Liver (tissue), 9 donors: Measurements from ENCODE around the gene KRTAP5-10. TPM values are rescaled to one million over a fixed set of nuclear protein-coding genes. Genes with fewer than 3 reads are reported as not detected.
"Not testable (repeated sequence)": the region's sequence is repeated elsewhere in the genome, so short reads cannot be mapped to it uniquely, and the experiment has no call there.

Experiments
- DNase-seq: peaks from one replicate; pipeline ENCODE4 v3.0.0-alpha.2; 2017; ENCODE audit warnings: low spot score
- H3K27ac ChIP-seq, 2 donors: one replicate each; pipeline ENCODE4 v1.7.0; 2013; ENCODE audit warnings: inconsistent platforms in 2 of 2, low read length in 2 of 2, control low read depth in 1 of 2, low read depth in 1 of 2, mild to moderate bottlenecking in 1 of 2
- H3K27me3 ChIP-seq, 4 donors: one replicate each; pipeline versions ENCODE4 v1.6.1 to v1.7.0; 2013; ENCODE audit warnings: low read length in 3 of 4, inconsistent platforms in 1 of 4, mild to moderate bottlenecking in 1 of 4, moderate library complexity in 1 of 4; ENCODE audit not compliant: control insufficient read depth in 4 of 4, insufficient read depth in 4 of 4
- H3K36me3 ChIP-seq, 4 donors: one replicate each; pipeline versions ENCODE4 v1.6.1 to v1.7.0; 2013; ENCODE audit warnings: low read length in 3 of 4, mild to moderate bottlenecking in 3 of 4, low read depth in 1 of 4, moderate library complexity in 1 of 4; ENCODE audit not compliant: control insufficient read depth in 4 of 4, insufficient read depth in 3 of 4
- H3K4me1 ChIP-seq, 4 donors: one replicate each; pipeline versions ENCODE4 v1.6.1 to v1.7.0; 2013; ENCODE audit warnings: low read length in 3 of 4, mild to moderate bottlenecking in 3 of 4, moderate library complexity in 1 of 4; ENCODE audit not compliant: control insufficient read depth in 4 of 4, insufficient read depth in 4 of 4
- H3K4me3 ChIP-seq, 3 donors: one replicate each; pipeline versions ENCODE4 v1.6.1 to v1.7.0; 2013; ENCODE audit warnings: low read length in 3 of 3, control low read depth in 1 of 3, low read depth in 1 of 3, mild to moderate bottlenecking in 1 of 3
- H3K9ac ChIP-seq, 2 donors: one replicate each; pipeline ENCODE4 v1.7.0; 2013; ENCODE audit warnings: low read length in 2 of 2, mild to moderate bottlenecking in 2 of 2, moderate library complexity in 2 of 2, control low read depth in 1 of 2, low read depth in 1 of 2
- H3K9me3 ChIP-seq, 4 donors: one replicate each; pipeline versions ENCODE4 v1.6.1 to v1.7.0; 2013; ENCODE audit warnings: low read length in 3 of 4; ENCODE audit not compliant: control insufficient read depth in 4 of 4
- EGR1 ChIP-seq, 2 donors: IDR thresholded peaks; 2 replicates each; pipeline ENCODE4 v1.6.1; 2016 to 2018; ENCODE audit warnings: antibody characterized with exemption in 2 of 2, low read depth in 2 of 2
- FOXA1 ChIP-seq: IDR thresholded peaks from 2 replicates; pipeline ENCODE4 v1.6.1; 2016; ENCODE audit warnings: antibody characterized with exemption
- FOXA2 ChIP-seq: IDR thresholded peaks from 2 replicates; pipeline ENCODE4 v1.6.1; 2016; ENCODE audit warnings: antibody characterized with exemption
- GABPA ChIP-seq, 2 donors: IDR thresholded peaks in 1 of 2; conservative IDR thresholded peaks in 1 of 2; 2 replicates each; pipeline ENCODE4 v1.6.1; 2016; ENCODE audit warnings: antibody characterized with exemption in 2 of 2, mild to moderate bottlenecking in 1 of 2, moderate library complexity in 1 of 2
- HNF4A ChIP-seq, 2 donors: conservative IDR thresholded peaks; 2 replicates each; pipeline ENCODE4 v1.6.1; 2016; ENCODE audit warnings: antibody characterized with exemption in 2 of 2, mild to moderate bottlenecking in 2 of 2
- JUND ChIP-seq, 2 donors: IDR thresholded peaks; 2 replicates each; pipeline ENCODE4 v1.6.1; 2016; ENCODE audit warnings: antibody characterized with exemption in 2 of 2
- NR2F2 ChIP-seq: IDR thresholded peaks from 2 replicates; pipeline ENCODE4 v1.6.1; 2016; ENCODE audit warnings: antibody characterized with exemption
- RAD21 ChIP-seq, 2 donors: IDR thresholded peaks; 2 replicates each; pipeline ENCODE4 v1.6.1; 2016; ENCODE audit warnings: antibody characterized with exemption in 2 of 2, mild to moderate bottlenecking in 2 of 2
- RXRA ChIP-seq, 2 donors: IDR thresholded peaks; 2 replicates each; pipeline ENCODE4 v1.6.1; 2017 to 2018; ENCODE audit warnings: antibody characterized with exemption in 2 of 2, mild to moderate bottlenecking in 1 of 2
- SP1 ChIP-seq: IDR thresholded peaks from 2 replicates; pipeline ENCODE4 v1.6.1; 2018; ENCODE audit warnings: antibody characterized with exemption, mild to moderate bottlenecking
- TAF1 ChIP-seq: conservative IDR thresholded peaks from 2 replicates; pipeline ENCODE4 v1.6.1; 2016; ENCODE audit warnings: antibody characterized with exemption, mild to moderate bottlenecking
- YY1 ChIP-seq: IDR thresholded peaks from 2 replicates; pipeline ENCODE4 v1.6.1; 2016; ENCODE audit warnings: antibody characterized with exemption, mild to moderate bottlenecking
- WGBS: extraction: QIAGEN DNeasy Blood & Tissue Kit; methylation state at CpG from one replicate; pipeline ENCODE4 v1.1.7; 2013; 5-methylcytosine and 5-hydroxymethylcytosine counted together
- polyA plus RNA-seq, 2 donors: library from polyadenylated mRNA; stranded (reverse) in 1 of 2; unstranded in 1 of 2; fragments of 200-250 nt in 1 of 2; fragments of >200 nt in 1 of 2; fragmentation: Nextera tagmentation in 1 of 2; extraction: Ambion mirVana in 1 of 2; gene quantifications; one replicate each; pipeline versions ENCODE4 v1.2.1 to v1.2.3, GENCODE V29; 2013 to 2015
- total RNA-seq, 2 donors: library from RNA; depleted of rRNA; stranded (reverse); fragments of >200 nt; gene quantifications; one replicate each; pipeline ENCODE4 v1.2.3, GENCODE V29; 2014
- TF ChIP-seq, protein P1 (sequence below): IDR thresholded peaks from 2 replicates; pipeline ENCODE4 v1.6.1; 2016; ENCODE audit warnings: antibody characterized with exemption
- TF ChIP-seq, protein P2 (sequence below): IDR thresholded peaks from 2 replicates; pipeline ENCODE4 v1.6.1; 2016; ENCODE audit warnings: antibody characterized with exemption
- TF ChIP-seq, protein P3 (sequence below): IDR thresholded peaks from 2 replicates; pipeline ENCODE4 v1.6.1; 2016; ENCODE audit warnings: antibody characterized with exemption
- donor health status: healthy.
- donor health status: healthy.
- donor health status: healthy.
- donor health status: healthy.
- donor health status: healthy.

The KRTAP5-10 gene
- total and polyA plus RNA-seq, 4 donors, result 0.14 TPM; not detected in 3

DNA sequence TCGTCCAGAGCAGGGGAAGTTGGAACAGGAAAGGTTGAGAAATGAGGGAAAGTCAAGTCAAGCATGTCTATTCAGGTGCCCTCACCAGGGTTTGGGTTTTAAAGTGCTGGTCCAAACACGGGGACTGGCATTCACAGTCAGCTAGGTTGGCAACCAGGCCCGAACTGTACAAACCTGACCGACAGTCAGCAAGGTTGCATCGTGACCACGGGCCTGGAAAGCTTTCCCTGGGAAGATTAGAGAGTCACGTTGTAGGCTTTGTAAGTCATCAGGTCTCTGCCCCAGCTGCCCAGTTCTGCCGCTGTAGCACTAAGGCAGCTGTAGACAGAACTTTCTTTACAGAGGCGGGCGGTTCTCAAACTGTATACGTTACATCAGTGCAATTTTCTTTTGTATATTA is 7.4 kb downstream of the KRTAP5-10 start:
- Histone ChIP-seq H3K9me3 (no peaks in the 10 kb centered on the region), H3K4me3 (no peak overlapping the region), H3K27me3 (no peaks in the 10 kb centered on the region), H3K4me1 (no peaks in the 10 kb centered on the region), H3K27ac (no peak overlapping the region), H3K9ac (no peak overlapping the region), H3K36me3 (no peaks in the 10 kb centered on the region)
- TF ChIP-seq GABPA (IDR thresholded peaks at IDR 0.05 in 1 of 2, conservative IDR thresholded peaks at IDR 0.05 in 1 of 2), result no peak
- no peak for TF ChIP-seq SP1
- TF ChIP-seq NR2F2, result no peak
- TF ChIP-seq EGR1 (IDR thresholded peaks at IDR 0.05; ENCODE audit: low read depth in 2 of 2), result no peak
- no peak for TF ChIP-seq FOXA2
- TF ChIP-seq, protein P1, sequence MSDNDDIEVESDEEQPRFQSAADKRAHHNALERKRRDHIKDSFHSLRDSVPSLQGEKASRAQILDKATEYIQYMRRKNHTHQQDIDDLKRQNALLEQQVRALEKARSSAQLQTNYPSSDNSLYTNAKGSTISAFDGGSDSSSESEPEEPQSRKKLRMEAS, result no peak
- TF ChIP-seq TAF1, result no peak
- no peak for DNase-seq
- 90% methylated on average over 11 of the region's 11 CpGs for WGBS

DNA sequence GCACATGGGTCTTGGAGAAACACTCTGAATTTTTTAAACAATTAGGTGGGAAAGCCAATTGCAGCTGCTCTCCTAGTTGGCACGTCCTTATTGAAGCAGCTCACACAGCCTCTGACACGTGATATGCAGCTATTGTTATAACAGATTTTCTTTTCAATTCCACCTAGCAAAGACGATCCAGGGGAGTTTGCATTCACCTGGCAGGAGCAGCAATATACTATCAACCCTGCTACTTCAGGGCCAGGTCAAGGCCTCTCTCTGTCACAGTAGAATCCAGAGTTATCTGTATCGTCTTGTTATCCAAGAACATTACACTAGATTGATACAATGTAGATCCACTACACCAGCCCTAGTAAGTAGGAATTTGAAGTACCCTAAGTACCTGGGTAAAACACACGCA is 9.1 kb downstream of the KRTAP5-10 start:
- H3K9ac ChIP-seq, result no peak overlapping the region
- no peaks in the 10 kb centered on the region for H3K9me3 ChIP-seq
- no peaks in the 10 kb centered on the region for H3K4me1 ChIP-seq
- H3K36me3 ChIP-seq, result no peaks in the 10 kb centered on the region
- no peak for DNase-seq
- TF ChIP-seq NR2F2, result no peak
- TF ChIP-seq FOXA1, result no peak
- TF ChIP-seq JUND (IDR thresholded peaks at IDR 0.05), result no peak
- TF ChIP-seq, protein P2, sequence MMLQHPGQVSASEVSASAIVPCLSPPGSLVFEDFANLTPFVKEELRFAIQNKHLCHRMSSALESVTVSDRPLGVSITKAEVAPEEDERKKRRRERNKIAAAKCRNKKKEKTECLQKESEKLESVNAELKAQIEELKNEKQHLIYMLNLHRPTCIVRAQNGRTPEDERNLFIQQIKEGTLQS, result no peak
- TF ChIP-seq, protein P1, result no peak
- no peak for TF ChIP-seq RXRA (IDR thresholded peaks at IDR 0.05)
- no peak for TF ChIP-seq YY1
- TF ChIP-seq GABPA (IDR thresholded peaks at IDR 0.05 in 1 of 2, conservative IDR thresholded peaks at IDR 0.05 in 1 of 2), result no peak
- TF ChIP-seq FOXA2, result no peak
- TF ChIP-seq, protein P3, sequence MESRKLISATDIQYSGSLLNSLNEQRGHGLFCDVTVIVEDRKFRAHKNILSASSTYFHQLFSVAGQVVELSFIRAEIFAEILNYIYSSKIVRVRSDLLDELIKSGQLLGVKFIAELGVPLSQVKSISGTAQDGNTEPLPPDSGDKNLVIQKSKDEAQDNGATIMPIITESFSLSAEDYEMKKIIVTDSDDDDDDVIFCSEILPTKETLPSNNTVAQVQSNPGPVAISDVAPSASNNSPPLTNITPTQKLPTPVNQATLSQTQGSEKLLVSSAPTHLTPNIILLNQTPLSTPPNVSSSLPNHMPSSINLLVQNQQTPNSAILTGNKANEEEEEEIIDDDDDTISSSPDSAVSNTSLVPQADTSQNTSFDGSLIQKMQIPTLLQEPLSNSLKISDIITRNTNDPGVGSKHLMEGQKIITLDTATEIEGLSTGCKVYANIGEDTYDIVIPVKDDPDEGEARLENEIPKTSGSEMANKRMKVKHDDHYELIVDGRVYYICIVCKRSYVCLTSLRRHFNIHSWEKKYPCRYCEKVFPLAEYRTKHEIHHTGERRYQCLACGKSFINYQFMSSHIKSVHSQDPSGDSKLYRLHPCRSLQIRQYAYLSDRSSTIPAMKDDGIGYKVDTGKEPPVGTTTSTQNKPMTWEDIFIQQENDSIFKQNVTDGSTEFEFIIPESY, result no peak
- no peak for TF ChIP-seq TAF1
- WGBS, result 89% methylated on average over 5 of the region's 5 CpGs
- no peaks in the 10 kb centered on the region for H3K27me3 ChIP-seq
- no peak overlapping the region for H3K27ac ChIP-seq
- no peak overlapping the region for H3K4me3 ChIP-seq

DNA sequence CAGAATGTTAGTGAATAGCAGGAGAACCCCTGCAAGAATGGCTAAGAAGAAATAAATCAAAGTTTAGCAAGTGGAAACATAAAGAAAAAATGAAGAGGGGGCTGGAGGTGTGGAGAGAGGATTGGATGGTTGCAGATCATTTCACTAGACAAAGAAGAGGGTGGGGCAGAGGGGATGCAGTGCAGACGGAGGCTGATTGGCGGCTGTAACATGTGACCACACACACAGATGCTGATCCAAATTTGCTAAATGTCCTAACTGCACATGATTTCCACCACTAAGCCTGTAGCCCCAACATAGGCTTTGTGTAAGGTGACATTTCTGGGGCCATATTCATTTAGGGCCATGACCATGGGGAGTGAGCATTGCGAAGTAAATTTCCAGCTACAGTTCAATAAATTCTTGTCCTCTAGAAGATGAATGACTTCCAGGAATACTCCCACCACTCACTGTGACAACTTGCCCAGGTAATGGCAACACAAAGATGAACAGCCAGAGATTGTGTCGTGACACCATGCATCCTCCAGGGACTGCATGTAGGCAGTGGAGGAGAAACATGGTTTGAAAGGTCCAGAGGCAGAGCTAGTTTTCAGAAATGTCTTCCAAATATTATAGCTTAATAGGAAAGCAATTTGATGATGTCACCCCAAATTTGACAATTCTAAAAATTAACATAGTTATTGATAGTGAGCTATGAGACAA is 10.5 kb downstream of the KRTAP5-10 start:
- Histone ChIP-seq H3K27ac (no peak overlapping the region), H3K4me1 (no peaks in the 10 kb centered on the region), H3K27me3 (no peaks in the 10 kb centered on the region), H3K4me3 (no peak overlapping the region), H3K9ac (no peak overlapping the region), H3K36me3 (no peaks in the 10 kb centered on the region), H3K9me3 (no peaks in the 10 kb centered on the region)
- WGBS, result 90% methylated on average over 4 of the region's 4 CpGs
- no peak for DNase-seq
- TF ChIP-seq FOXA1 (no peak), FOXA2 (no peak), HNF4A (conservative IDR thresholded peaks at IDR 0.05) (no peak), SP1 (no peak), RAD21 (IDR thresholded peaks at IDR 0.05) (no peak)
- TF ChIP-seq, protein P3, result no peak
- TF ChIP-seq, protein P1, result no peak

DNA sequence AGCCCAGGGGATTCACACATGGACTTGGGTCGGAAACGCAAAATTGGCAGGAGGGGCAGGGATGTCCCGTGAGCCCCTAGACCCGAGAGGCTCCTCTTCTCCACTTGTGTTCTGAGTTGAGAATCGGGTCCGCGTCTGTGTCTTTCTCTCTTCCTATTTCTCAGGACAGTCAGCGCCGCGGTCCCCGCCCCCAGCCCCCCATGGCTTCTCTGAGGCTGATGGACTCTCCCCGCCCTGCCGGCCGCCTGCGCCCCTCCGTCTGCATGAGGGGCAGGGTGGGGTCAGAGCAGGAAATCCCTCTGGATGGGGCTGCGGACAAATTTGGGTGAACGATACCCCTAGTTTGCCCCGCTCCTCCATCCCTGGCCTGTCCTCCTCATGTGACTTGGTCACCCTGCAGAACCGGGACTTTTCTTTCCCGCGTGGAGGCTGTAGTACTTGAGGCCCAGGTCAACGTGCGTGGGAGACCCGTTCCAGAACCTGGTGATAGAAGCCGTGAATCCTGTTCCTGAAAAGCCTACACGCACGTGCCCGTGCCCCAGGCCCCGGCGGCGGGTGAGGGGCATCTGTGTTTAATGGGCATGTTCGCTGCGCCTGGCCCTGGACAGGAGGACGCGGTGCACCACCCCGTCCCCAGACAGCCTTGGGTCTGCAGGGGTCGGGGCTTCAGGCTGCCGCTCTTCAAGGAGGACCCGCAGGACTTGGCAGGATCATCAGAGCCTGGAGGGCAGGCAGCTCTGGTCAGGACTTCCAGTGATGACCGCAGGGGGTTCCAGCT is 11.5 kb downstream of the KRTAP5-10 start:
- H3K9me3 ChIP-seq, H3K4me1 ChIP-seq, H3K4me3 ChIP-seq, H3K36me3 ChIP-seq, H3K9ac ChIP-seq, H3K27me3 ChIP-seq, DNase-seq, H3K27ac ChIP-seq: not testable (repeated sequence)
- WGBS, result 91% methylated on average over 38 of the region's 41 CpGs
